AG10803 (cell line): Measurements from ENCODE around the gene CTTNBP2.

Experiments
- DNase-seq: peaks from one replicate; pipeline ENCODE4 v3.0.0; 2010; ENCODE audit warnings: low read depth
- H3K4me3 ChIP-seq: 2 replicates; pipeline ENCODE4 v1.5.1; 2011; ENCODE audit warnings: mild to moderate bottlenecking, low read length, control low read depth
- TF ChIP-seq, protein P1 (sequence below): conservative IDR thresholded peaks from 2 replicates; pipeline ENCODE4 v1.5.1; 2011; ENCODE audit warnings: mild to moderate bottlenecking, low read length, control low read depth, inconsistent platforms

Gene CTTNBP2

GRCh38 chr7:117837841-117838240 is 35.4 kb downstream of the CTTNBP2 start:
- no peak for DNase-seq
- TF ChIP-seq, protein P1, sequence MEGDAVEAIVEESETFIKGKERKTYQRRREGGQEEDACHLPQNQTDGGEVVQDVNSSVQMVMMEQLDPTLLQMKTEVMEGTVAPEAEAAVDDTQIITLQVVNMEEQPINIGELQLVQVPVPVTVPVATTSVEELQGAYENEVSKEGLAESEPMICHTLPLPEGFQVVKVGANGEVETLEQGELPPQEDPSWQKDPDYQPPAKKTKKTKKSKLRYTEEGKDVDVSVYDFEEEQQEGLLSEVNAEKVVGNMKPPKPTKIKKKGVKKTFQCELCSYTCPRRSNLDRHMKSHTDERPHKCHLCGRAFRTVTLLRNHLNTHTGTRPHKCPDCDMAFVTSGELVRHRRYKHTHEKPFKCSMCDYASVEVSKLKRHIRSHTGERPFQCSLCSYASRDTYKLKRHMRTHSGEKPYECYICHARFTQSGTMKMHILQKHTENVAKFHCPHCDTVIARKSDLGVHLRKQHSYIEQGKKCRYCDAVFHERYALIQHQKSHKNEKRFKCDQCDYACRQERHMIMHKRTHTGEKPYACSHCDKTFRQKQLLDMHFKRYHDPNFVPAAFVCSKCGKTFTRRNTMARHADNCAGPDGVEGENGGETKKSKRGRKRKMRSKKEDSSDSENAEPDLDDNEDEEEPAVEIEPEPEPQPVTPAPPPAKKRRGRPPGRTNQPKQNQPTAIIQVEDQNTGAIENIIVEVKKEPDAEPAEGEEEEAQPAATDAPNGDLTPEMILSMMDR = no peak
- no peak overlapping the region for H3K4me3 ChIP-seq

GRCh38 chr7:117835016-117835664 is 38.1 kb downstream of the CTTNBP2 start:
- no peak for DNase-seq
- TF ChIP-seq, protein P1 = no peak
- H3K4me3 ChIP-seq = no peak overlapping the region

DNA sequence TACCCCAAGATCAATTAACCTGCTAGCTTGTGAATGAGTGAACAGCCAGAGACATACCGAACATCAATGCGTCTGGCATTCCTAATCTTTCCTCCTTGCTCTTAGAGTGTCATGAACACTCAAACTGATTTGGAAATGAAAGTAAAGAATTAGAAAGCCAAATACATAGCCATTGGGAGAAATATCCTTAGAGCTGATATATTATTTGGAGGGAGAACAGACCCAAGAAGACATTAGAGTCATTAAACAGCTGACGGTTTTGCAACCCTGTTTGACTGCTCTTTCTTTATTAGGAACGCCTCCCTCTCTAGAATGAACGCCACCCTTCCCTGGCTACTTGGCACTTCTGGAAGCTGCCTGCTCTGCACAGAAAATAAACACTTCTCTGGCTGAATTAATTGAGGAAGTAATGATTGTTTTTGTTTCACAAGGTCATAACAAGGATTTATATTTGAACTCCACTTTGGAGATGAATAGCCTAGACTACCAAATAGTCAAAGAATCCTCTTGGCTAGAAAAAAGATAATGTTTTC is 42.8 kb downstream of the CTTNBP2 start:
- DNase-seq = no peak
- no peak overlapping the region for H3K4me3 ChIP-seq

GRCh38 chr7:117829450-117830117 is 43.7 kb downstream of the CTTNBP2 start:
- no peak overlapping the region for H3K4me3 ChIP-seq
- TF ChIP-seq, protein P1 = no peak
- DNase-seq = no peak

More for the DNA sequence above, 42.8 kb downstream of the CTTNBP2 start:
- TF ChIP-seq, protein P1 = no peak

DNA sequence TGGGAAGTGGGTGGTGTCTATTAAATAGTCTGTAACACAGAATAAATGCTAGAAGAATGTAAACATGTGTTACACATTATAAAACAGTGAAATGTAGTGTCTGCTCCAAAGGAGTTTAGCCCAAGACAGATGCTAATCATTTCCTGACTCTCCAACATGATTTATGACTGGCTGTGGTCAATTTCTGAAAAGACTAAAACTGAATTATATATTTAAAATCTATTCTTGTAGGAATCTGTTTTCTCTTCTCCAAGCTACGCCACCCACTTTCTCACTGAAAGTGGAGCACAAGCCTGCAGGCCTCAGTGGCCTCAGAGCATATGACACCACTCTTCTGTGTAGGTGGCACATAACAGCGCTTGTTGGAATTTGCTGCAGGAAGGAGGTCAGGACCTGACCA is 44.4 kb downstream of the CTTNBP2 start:
- TF ChIP-seq, protein P1 = no peak
- no peak overlapping the region for H3K4me3 ChIP-seq
- peak; percentile 9 for DNase-seq

- no peak overlapping the region for H3K4me3 ChIP-seq
- DNase-seq = peak; percentile 46
These were observed 45.4 kb downstream of the CTTNBP2 start for GRCh38 chr7:117827862-117828261.

More at GRCh38 chr7:117827862-117828261, 45.4 kb downstream of the CTTNBP2 start:
- TF ChIP-seq, protein P1 = no peak
